Stimulated activated naive CD4-positive, alpha-beta T cell treated with Interleukin-2 at 50 U/mL for 16 hours (primary cell): Measurements from ENCODE around the gene C10orf90.

Experiments used
- DNase-seq: peaks from one replicate; lab custom pipeline; 2025; lab: John Stamatoyannopoulos, UW

The C10orf90 gene

GRCh38 chr10:126673565-126673964 is 3.1 kb upstream of the C10orf90 start:
- DNase-seq, result no peak

- no peak for DNase-seq
Observed at GRCh38 chr10:126671402-126671975, 996 bp upstream of the C10orf90 start.

GRCh38 chr10:126670895-126671261 is 385 bp upstream of the C10orf90 start:
- DNase-seq, result no peak

- DNase-seq, result no peak
Observed at GRCh38 chr10:126669168-126669567, 1.3 kb downstream of the C10orf90 start.

- no peak for DNase-seq
Observed at GRCh38 chr10:126668505-126668904, 2.0 kb downstream of the C10orf90 start.

GRCh38 chr10:126667568-126667967 is 2.9 kb downstream of the C10orf90 start:
- DNase-seq, result no peak

GRCh38 chr10:126665207-126665606 is 5.3 kb downstream of the C10orf90 start:
- DNase-seq, result no peak

- no peak for DNase-seq
Observed at GRCh38 chr10:126663880-126664279, 6.6 kb downstream of the C10orf90 start.

- peak; percentile 27 for DNase-seq
Observed at GRCh38 chr10:126663328-126663727, 7.2 kb downstream of the C10orf90 start.

GRCh38 chr10:126661841-126662515 is 8.5 kb downstream of the C10orf90 start:
- no peak for DNase-seq

- no peak for DNase-seq
Observed at GRCh38 chr10:126661356-126661755, 9.1 kb downstream of the C10orf90 start.

- no peak for DNase-seq
Observed at GRCh38 chr10:126659750-126660149, 10.7 kb downstream of the C10orf90 start.

GRCh38 chr10:126658928-126659327 is 11.6 kb downstream of the C10orf90 start:
- DNase-seq, result no peak

- DNase-seq, result no peak
Observed at GRCh38 chr10:126654579-126654978, 15.9 kb downstream of the C10orf90 start.

- DNase-seq, result no peak
Observed at GRCh38 chr10:126651467-126651866, 19.0 kb downstream of the C10orf90 start.

- DNase-seq, result no peak
Observed at GRCh38 chr10:126650161-126650560, 20.3 kb downstream of the C10orf90 start.

- no peak for DNase-seq
Observed at GRCh38 chr10:126647116-126647515, 23.4 kb downstream of the C10orf90 start.

GRCh38 chr10:126646110-126646509 is 24.4 kb downstream of the C10orf90 start:
- no peak for DNase-seq

- DNase-seq, result no peak
Observed at GRCh38 chr10:126640401-126640800, 30.1 kb downstream of the C10orf90 start.

GRCh38 chr10:126639084-126639483 is 31.4 kb downstream of the C10orf90 start:
- DNase-seq, result no peak

GRCh38 chr10:126638542-126638941 is 32.0 kb downstream of the C10orf90 start:
- no peak for DNase-seq

GRCh38 chr10:126637501-126637900 is 33.0 kb downstream of the C10orf90 start:
- no peak for DNase-seq

GRCh38 chr10:126634911-126635310 is 35.6 kb downstream of the C10orf90 start:
- no peak for DNase-seq

- no peak for DNase-seq
Observed at GRCh38 chr10:126634347-126634746, 36.1 kb downstream of the C10orf90 start.
